GM21381 (cell line): ENCODE data around the gene ZNF24.
A peak's percentile ranks its signal among the peaks of the same experiment; 100 is the strongest.

Experiments used
- ATAC-seq: cut with Tn5 transposase; IDR thresholded peaks from one replicate; pipeline ENCODE4 v1.9.1; 2021; ENCODE audit warnings: mild to moderate bottlenecking, moderate library complexity; ENCODE audit not compliant: unreplicated experiment

The ZNF24 gene

GRCh38 chr18:35303610-35304009, 40.6 kb downstream of the ZNF24 start:
- no peak for ATAC-seq

- no peak for ATAC-seq
Measured at GRCh38 chr18:35296060-35296459, 48.2 kb downstream of the ZNF24 start.

GRCh38 chr18:35291166-35291565, 53.1 kb downstream of the ZNF24 start:
- no peak for ATAC-seq

- ATAC-seq: peak; percentile 91
Measured at GRCh38 chr18:35290094-35290735, 54.0 kb downstream of the ZNF24 start, which contains the start of gene ZSCAN30. ZSCAN30 (minus strand) TSS chr18:35290229; CDS start chr18:35264352, 25,877 bp downstream.

- ATAC-seq: peak; percentile 33
Measured at GRCh38 chr18:35289727-35290093, 54.5 kb downstream of the ZNF24 start.

- no peak for ATAC-seq
Measured at GRCh38 chr18:35289293-35289692, 54.9 kb downstream of the ZNF24 start.

- no peak for ATAC-seq
Measured at GRCh38 chr18:35284841-35285240, 59.4 kb downstream of the ZNF24 start.

- no peak for ATAC-seq
Measured at GRCh38 chr18:35283923-35284794, 60.1 kb downstream of the ZNF24 start.

GRCh38 chr18:35282353-35282752, 61.9 kb downstream of the ZNF24 start:
- no peak for ATAC-seq
